Caco-2 (cell line): Measurements from ENCODE around the gene PLEKHF1. TPM values are rescaled to one million over a fixed set of nuclear protein-coding genes. Genes with fewer than 3 reads are reported as not detected.

Experiments used
- BruUV-seq: library from RNA; stranded (reverse); fragments of 400-500 nt; replicated peaks from 2 replicates; lab custom pipeline; 2021; lab: Mats Ljungman, UMichigan
- CTCF ChIA-PET: fragments of 300-600 bp; sonication (Branson Sonifier 250); formaldehyde crosslinking; loops from one replicate; lab custom pipeline; 2022; ENCODE audit warnings: antibody characterized with exemption; lab: Charles Lee
- POLR2A ChIA-PET: fragments of 300-600 bp; sonication (Branson Sonifier 250); formaldehyde crosslinking; loops from one replicate; lab custom pipeline; 2022; ENCODE audit warnings: antibody characterized with exemption; lab: Charles Lee
- DNase-seq, 2 experiments: peaks; one replicate each; pipeline versions ENCODE4 v3.0.0 to v3.0.0-alpha.2; 2020 to 2022
- H3K27me3 ChIP-seq: replicated peaks from 2 replicates; pipeline ENCODE4 v1.6.0; 2011; ENCODE audit warnings: low read length; ENCODE audit not compliant: control insufficient read depth, insufficient read depth
- H3K36me3 ChIP-seq: 2 replicates; pipeline ENCODE4 v1.5.1; 2011; ENCODE audit warnings: low read length; ENCODE audit not compliant: control insufficient read depth, insufficient read depth
- H3K4me1 ChIP-seq: fragments of 250-450 bp; sonication (Bioruptor Pico); 2 replicates; pipeline ENCODE4 v1.5.1; 2020; ENCODE audit warnings: mild to moderate bottlenecking
- H3K4me3 ChIP-seq: 2 replicates; pipeline ENCODE4 v1.5.1; 2011; ENCODE audit warnings: low read depth, mild to moderate bottlenecking, control low read depth, low read length
- H3K9me3 ChIP-seq: fragments of 250-450 bp; sonication (Bioruptor Pico); 2 replicates; pipeline ENCODE4 v1.5.1; 2020; ENCODE audit warnings: mild to moderate bottlenecking, moderate library complexity
- H3K27ac Mint-ChIP-seq: one replicate; pipeline ENCODE4 v1.8.0; 2022; ENCODE audit warnings: mixed read lengths; ENCODE audit not compliant: unreplicated experiment
- H3K27me3 Mint-ChIP-seq: one replicate; pipeline ENCODE4 v1.8.0; 2022; ENCODE audit warnings: mixed read lengths; ENCODE audit not compliant: insufficient read depth, unreplicated experiment
- H3K36me3 Mint-ChIP-seq: one replicate; pipeline ENCODE4 v1.8.0; 2022; ENCODE audit warnings: mild to moderate bottlenecking, mixed read lengths; ENCODE audit not compliant: insufficient read depth, unreplicated experiment
- H3K4me1 Mint-ChIP-seq: one replicate; pipeline ENCODE4 v1.8.0; 2022; ENCODE audit warnings: low read depth, mixed read lengths; ENCODE audit not compliant: unreplicated experiment
- H3K4me3 Mint-ChIP-seq: one replicate; pipeline ENCODE4 v1.8.0; 2022; ENCODE audit warnings: mild to moderate bottlenecking, moderate library complexity, mixed read lengths; ENCODE audit not compliant: unreplicated experiment
- H3K9me3 Mint-ChIP-seq: one replicate; pipeline ENCODE4 v1.8.0; 2022; ENCODE audit warnings: mixed read lengths; ENCODE audit not compliant: unreplicated experiment
- CTCF ChIP-seq, 2 experiments: fragments of 200-600 bp in 1 of 2; IDR thresholded peaks; 1 replicate in 1 of 2; 2 replicates in 1 of 2; pipeline versions ENCODE4 v1.5.1 to v1.8.0; 2011 to 2022; ENCODE audit warnings: antibody characterized with exemption in 1 of 2, control low read depth in 1 of 2, inconsistent platforms in 1 of 2, low read depth in 1 of 2, low read length in 1 of 2, mild to moderate bottlenecking in 1 of 2, moderate library complexity in 1 of 2; ENCODE audit not compliant: insufficient read depth in 1 of 2, severe bottlenecking in 1 of 2, unreplicated experiment in 1 of 2
- intact Hi-C: fragments of 100-400 bp; cut with micrococcal nuclease; formaldehyde crosslinking; loops from one replicate; pipeline ENCODE4 v1.10.0; 2022; ENCODE audit not compliant: unreplicated experiment
- total RNA-seq: library from RNA; stranded (reverse); gene quantifications from 2 replicates; pipeline ENCODE4 v1.2.3, GENCODE V29; 2022

The PLEKHF1 gene
- total RNA-seq, 1 experiment from 2014 or later: 5.0 TPM

DNA sequence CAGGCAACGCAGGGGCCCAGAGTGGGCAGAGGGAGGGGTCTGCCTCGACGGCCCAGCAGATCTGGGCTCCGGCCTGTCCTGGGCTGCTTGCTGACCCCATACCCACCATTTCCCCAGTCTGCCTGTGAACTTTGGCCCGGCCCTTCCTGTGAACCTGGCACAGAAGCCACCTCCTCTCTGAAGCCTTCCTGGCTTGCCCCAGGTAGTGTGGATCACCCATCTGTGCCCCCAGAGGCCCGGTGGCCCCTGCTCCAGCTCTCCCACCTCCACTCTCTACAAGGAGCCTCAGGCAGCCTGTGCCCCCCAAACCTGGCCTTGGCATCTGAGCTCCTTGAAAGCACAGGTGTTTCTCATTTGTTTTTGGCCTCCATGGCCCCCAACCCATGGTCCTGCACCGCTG lies 15.7 kb downstream of the PLEKHF1 start:
- Histone ChIP-seq H3K4me3 (no peak overlapping the region), H3K9me3 (no peaks in the 10 kb centered on the region), H3K36me3 (no peaks in the 10 kb centered on the region; the same call in 1 of the 2 replicates), H3K4me1 (peaks cover 4% of the 10 kb centered on the region; the same call in 1 of the 2 replicates), H3K27me3 (no peaks in the 10 kb centered on the region)
- BruUV-seq: no TSS peak
- DNase-seq: no peak
- no peaks in the 10 kb centered on the region for H3K9me3 Mint-ChIP-seq
- intact Hi-C loops: no loop called here
- peaks cover 2% of the 10 kb centered on the region for H3K27me3 Mint-ChIP-seq
- H3K4me1 Mint-ChIP-seq: no peaks in the 10 kb centered on the region
- H3K4me3 Mint-ChIP-seq: no peak overlapping the region
- CTCF ChIA-PET: interaction anchor here (0.9 to 1.2 kb wide), 3 partner anchors 9 to 36 kb away, joined by 3 to 5 read pairs (median 3); partner anchors contain the start of gene PLEKHF1
- no peak overlapping the region for H3K27ac Mint-ChIP-seq
- TF ChIP-seq CTCF (IDR thresholded peaks at IDR 0.05; ENCODE audit: insufficient read depth in 1 of 2, low read depth in 1 of 2, low read length in 1 of 2, severe bottlenecking in 1 of 2, unreplicated experiment in 1 of 2): no peak
- POLR2A ChIA-PET: no interaction called here
- no peaks in the 10 kb centered on the region for H3K36me3 Mint-ChIP-seq

DNA sequence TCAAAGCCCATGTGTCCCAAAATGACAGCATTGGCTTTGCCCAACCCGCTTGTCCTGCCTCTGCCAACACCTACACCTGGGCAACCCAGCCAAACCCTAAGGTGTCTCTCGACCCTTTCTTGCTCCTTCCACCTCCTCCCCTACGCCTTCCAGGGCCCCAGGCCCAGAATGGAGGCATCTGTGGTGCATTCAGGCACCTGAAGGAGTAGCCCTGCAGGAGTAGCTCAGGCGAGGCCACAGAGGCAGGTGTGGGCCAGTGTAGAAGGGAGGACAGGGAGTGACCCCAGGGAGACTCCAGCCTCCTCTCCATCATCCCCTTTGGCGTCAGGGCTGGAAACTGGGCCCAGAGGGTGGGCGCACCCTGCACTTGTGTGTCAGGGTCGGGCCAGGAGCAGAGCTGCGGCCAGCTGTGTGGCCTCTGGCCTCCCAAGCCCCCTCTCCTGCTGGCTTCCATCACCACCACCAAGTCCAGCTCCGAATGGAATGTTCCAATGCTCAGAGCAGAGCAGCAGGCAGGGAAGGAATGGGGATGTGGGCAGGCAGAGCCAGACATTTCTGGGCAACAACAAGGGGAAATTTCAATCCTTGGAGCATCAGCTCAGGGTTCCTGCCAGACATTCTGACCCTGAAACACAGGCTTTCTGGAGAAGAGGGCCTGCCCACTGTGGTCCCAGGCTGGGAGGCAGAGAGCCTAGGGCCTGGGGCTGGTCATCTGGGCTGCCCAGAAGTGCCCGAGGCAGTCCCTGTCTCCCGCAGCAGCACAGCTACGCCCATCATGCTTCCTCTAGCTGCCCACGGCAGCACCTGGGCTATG lies 16.4 kb downstream of the PLEKHF1 start:
- Histone ChIP-seq H3K4me3 (no peak overlapping the region), H3K4me1 (peaks cover 4% of the 10 kb centered on the region; the same call in 1 of the 2 replicates), H3K36me3 (no peaks in the 10 kb centered on the region; the same call in 1 of the 2 replicates), H3K27me3 (no peaks in the 10 kb centered on the region), H3K9me3 (no peaks in the 10 kb centered on the region)
- CTCF ChIA-PET: interaction anchor here (0.7 to 1.2 kb wide), 4 partner anchors 10 to 35 kb away, joined by 3 to 5 read pairs (median 3); partner anchors contain the start of gene PLEKHF1
- no peaks in the 10 kb centered on the region for H3K36me3 Mint-ChIP-seq
- no peaks in the 10 kb centered on the region for H3K9me3 Mint-ChIP-seq
- intact Hi-C loops: no loop called here
- H3K4me3 Mint-ChIP-seq: no peak overlapping the region
- DNase-seq: no peak
- peaks cover 2% of the 10 kb centered on the region for H3K27me3 Mint-ChIP-seq
- BruUV-seq: no TSS peak
- H3K4me1 Mint-ChIP-seq: no peaks in the 10 kb centered on the region
- TF ChIP-seq CTCF (IDR thresholded peaks at IDR 0.05; ENCODE audit: insufficient read depth in 1 of 2, low read depth in 1 of 2, low read length in 1 of 2, severe bottlenecking in 1 of 2, unreplicated experiment in 1 of 2): no peak
- H3K27ac Mint-ChIP-seq: no peak overlapping the region
- POLR2A ChIA-PET: no interaction called here

- Mint-ChIP-seq H3K27me3 (peaks cover 2% of the 10 kb centered on the region), H3K9me3 (no peaks in the 10 kb centered on the region), H3K27ac (no peak overlapping the region), H3K36me3 (no peaks in the 10 kb centered on the region), H3K4me1 (no peaks in the 10 kb centered on the region), H3K4me3 (no peak overlapping the region)
- no peaks in the 10 kb centered on the region for H3K9me3 ChIP-seq
- CTCF ChIA-PET: interaction anchor here (1.2 kb wide), 1 partner anchor 17 kb away, joined by 5 read pairs; the partner anchor contains the start of gene PLEKHF1
- POLR2A ChIA-PET: no interaction called here
- H3K27me3 ChIP-seq: no peaks in the 10 kb centered on the region
- peaks cover 4% of the 10 kb centered on the region; the same call in 1 of the 2 replicates for H3K4me1 ChIP-seq
- intact Hi-C loops: no loop called here
- TF ChIP-seq CTCF (IDR thresholded peaks at IDR 0.05; ENCODE audit: insufficient read depth in 1 of 2, low read depth in 1 of 2, low read length in 1 of 2, severe bottlenecking in 1 of 2, unreplicated experiment in 1 of 2): no peak
- H3K4me3 ChIP-seq: no peak overlapping the region
- no peak for DNase-seq
- no peaks in the 10 kb centered on the region for H3K36me3 ChIP-seq
- BruUV-seq: no TSS peak
Observed at GRCh38 chr19:29682236-29682895, 17.1 kb downstream of the PLEKHF1 start.
